CD4-positive, alpha-beta T cell treated with Interleukin-1 beta for 1 hour (primary cell): ENCODE measurements around the gene SEPTIN7.

ENCODE experiments used
- DNase-seq, 2 donors: peaks; one replicate each; pipeline ENCODE4 v3.0.0-alpha.2; 2020 to 2022

SEPTIN7 gene

DNA sequence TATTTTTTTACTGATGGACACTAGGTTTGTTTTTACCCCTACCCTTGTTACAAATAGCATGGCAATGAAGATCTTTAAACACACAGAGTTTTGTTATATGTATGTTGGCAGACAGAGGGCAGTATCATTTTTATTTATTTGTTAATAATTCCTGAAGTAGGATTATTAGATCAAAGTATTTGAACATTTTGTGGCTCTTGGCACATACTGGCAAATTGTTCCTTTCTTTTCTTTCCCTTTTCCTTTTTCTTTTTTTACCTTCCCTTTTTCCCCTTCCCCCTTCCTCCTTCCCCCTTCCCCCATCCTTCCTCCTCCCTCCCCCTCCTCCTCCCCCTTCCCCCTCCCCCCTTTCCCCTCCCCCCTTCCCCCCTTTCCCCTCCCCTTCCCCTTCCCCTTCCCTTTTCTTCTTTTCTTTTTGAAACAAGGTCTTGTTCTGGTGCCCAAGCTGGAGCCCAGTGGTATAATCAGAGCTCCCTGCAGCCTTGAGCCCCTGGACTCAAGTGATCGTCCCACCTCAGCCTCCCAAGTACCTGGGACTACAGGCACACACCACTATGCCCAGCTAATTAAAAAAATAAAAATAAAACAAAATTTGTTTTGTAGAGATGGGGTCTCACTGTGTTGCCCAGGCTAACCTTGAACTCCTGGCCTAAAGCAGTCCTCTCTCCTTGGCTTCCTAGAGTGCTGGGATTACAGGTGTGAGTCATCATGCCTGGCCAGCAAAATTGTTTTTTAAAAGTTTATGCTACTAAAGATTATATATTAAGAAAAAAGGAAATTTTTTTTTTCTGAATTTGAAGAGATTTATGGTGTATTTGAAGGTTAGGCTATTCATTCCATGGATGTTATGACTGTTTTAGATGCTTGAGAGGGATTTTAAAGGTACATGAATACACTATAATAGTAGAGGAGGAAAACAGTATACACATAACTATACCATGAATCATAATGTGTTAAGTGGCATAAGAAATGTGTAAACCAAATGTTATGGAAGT is 39.3 kb downstream of the SEPTIN7 start:
- DNase-seq, result no peak

DNA sequence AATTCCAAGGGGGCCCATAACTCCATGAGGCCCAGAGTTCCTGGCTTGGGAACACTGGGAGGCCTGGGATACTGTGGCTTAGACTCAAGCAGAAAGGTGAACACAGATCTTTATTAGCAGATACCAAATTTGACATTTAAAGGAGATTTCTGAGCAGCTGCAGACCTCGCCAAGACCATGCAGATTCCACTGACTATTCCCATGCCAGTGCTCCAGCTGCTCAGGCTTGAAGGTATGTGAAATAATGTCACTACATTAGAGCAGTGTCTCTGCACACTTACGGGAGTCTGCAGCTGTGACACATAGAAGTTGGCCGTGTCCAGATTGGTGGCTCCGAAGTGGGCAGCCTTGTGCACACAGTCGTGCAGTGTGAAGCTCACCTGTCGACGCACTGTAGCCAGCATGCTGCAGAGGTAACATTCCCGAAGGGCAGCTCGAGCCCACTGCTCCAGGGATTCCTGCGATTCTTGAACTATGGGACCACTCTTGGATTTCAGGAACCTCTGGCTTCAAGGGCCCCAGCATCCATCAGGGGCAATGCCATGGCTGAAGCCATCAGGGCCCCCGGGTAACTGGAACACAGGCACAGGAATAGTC is 46.1 kb downstream of the SEPTIN7 start:
- no peak for DNase-seq

DNA sequence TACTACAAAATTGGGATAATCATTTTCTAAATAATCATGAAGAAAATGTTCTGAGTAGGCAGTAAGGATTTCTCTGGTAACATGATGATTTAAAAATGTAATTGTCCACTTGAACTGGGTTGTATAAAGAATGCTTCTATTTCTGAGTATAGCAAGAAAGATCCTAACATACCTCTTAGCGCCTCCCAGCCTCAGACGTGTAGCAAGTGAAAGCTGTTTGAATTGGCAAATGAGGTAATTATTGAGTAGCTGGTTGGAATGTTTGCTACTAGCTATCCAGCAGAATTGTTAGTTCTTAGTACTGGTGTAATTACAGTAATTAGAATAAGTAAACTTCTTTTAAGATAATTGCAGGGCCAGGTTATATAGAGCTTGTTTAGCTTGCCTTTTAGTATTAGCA is 47.9 kb downstream of the SEPTIN7 start:
- no peak for DNase-seq

DNA sequence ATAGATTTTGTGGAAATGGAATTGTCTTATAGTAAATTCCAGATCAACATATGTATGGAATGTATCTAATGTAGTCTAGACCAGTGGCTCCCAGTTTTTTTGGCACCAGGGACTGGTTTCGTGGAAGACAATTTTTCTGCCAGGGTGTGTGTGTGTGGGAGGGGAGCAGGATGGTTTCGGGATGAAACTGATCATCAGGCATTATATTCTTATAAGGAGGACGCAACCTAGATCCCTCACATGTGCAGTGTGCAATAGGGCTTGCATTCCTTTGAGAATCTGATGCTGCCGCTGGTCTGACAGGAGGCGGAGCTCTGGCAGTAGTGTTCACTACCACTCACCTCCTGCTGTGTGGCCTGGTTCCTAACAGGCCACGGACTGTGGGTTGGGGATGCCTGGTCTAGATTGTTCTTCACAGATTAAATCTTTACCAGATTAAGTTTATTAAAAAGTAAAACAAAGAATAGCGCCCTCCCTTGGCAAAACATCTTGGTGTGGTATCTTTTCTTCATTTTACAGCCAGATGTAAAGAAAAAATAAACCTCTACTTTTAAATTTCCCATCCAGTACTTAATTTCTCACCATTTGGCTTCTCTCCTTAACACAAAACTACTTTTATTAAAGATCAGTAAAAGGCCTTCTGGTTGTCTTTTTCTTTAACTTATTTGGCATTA is 48.4 kb downstream of the SEPTIN7 start:
- DNase-seq, result no peak

DNA sequence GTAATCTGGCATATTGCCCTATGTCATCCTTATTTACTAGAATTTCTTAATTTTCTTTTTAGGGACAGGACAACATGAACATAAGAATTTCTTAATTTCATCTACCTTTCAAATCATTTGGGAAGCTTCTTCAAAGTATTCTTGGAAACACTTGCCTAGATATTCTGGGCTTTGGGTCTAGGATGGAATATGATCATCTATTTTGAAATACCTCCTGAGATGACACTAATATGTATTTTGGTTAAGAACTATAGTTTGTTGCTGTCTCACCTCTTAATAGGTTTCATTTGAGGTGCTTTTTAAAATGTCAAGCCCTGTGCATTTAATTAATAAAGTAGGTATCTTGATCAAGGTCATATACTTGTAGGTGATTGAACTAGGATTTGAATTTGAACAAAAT is 49.1 kb downstream of the SEPTIN7 start:
- no peak for DNase-seq
